LNCaP clone FGC (cell line): ENCODE data around the gene DCDC2C.

Source experiments
- DNase-seq: peaks from one replicate; pipeline ENCODE4 v3.0.0-alpha.2; 2011; ENCODE audit warnings: low read depth
- H3K4me3 ChIP-seq: 2 replicates; pipeline ENCODE4 v1.5.1; 2011; ENCODE audit warnings: mild to moderate bottlenecking, low read depth, low read length, control low read depth
- CTCF ChIP-seq: IDR thresholded peaks from 2 replicates; pipeline ENCODE4 v1.5.1; 2012; ENCODE audit warnings: mild to moderate bottlenecking; ENCODE audit not compliant: control insufficient read depth, insufficient read depth; ENCODE audit errors: extremely low read depth

Gene DCDC2C

GRCh38 chr2:3837086-3837485, 133.7 kb downstream of the DCDC2C start:
- no peak overlapping the region for H3K4me3 ChIP-seq
- no peak for TF ChIP-seq CTCF
- no peak for DNase-seq

- no peak for TF ChIP-seq CTCF
- H3K4me3 ChIP-seq: no peak overlapping the region
- no peak for DNase-seq
Observed at GRCh38 chr2:3838348-3838747, 135.0 kb downstream of the DCDC2C start.

GRCh38 chr2:3839476-3839875, 136.1 kb downstream of the DCDC2C start:
- TF ChIP-seq CTCF: no peak
- H3K4me3 ChIP-seq: no peak overlapping the region
- DNase-seq: no peak

GRCh38 chr2:3840611-3841155, 137.3 kb downstream of the DCDC2C start:
- no peak for TF ChIP-seq CTCF
- H3K4me3 ChIP-seq: no peak overlapping the region
- DNase-seq: no peak

DNA sequence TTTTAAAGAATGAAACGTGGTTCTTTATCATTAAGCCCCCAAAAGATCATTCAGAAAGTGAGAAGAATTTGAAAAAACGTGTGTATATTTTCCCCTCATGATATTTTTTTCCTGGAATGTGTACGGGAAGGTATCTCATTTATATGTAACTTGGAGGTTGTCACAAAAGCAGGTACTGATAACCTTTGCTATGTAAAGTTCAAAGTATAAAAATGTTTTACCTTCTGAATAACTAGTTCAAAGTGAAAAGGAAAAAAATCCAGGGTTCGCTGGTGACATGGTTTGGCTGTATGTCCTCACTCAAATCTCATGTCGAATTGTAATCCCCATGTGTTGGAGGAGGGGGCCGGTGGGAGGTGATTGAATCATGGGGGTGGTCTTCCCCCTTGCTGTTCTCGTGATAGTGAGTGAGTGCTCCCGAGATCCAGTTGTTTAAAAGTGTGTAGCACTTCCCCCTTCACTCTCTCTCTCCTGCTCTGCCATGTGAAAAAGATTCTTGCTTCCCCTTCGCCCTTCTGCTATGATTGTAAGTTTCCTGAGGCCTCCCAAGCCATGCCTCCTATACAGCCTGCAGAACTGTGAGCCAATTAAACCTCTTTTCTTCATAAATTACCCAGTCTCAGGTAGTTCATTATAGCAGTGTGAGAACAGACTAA, 144.2 kb downstream of the DCDC2C start:
- no peak for TF ChIP-seq CTCF
- no peak for DNase-seq
- H3K4me3 ChIP-seq: no peak overlapping the region

DNA sequence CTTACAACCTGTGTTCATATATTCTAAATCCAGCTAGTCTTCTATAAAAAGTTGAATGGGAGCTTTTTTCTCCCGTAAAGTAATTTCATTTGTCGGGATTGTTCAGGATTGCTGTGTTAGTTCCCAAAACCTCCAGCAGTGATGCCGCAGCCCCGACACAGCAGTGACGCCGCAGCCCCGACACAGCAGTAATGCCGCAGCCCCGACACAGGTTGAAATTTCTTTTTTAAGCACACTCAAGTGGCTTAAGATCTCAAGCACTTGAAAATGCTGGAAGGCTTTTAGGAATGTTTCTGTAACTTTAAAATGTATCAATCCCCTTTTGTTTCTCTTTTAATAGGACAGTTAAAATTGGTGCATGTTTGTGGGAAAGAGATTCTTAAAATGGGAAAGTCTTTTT, 145.4 kb downstream of the DCDC2C start:
- TF ChIP-seq CTCF: no peak
- DNase-seq: no peak

GRCh38 chr2:3849213-3849612, 145.8 kb downstream of the DCDC2C start:
- TF ChIP-seq CTCF: no peak
- no peak for DNase-seq

More for the DNA sequence above, 145.4 kb downstream of the DCDC2C start:
- no peak overlapping the region for H3K4me3 ChIP-seq

More at GRCh38 chr2:3849213-3849612, 145.8 kb downstream of the DCDC2C start:
- no peak overlapping the region for H3K4me3 ChIP-seq
